Measurements from ENCODE around the gene PRKG2.

- no peak for TF ChIP-seq CTCF (IDR thresholded peaks at IDR 0.05; ENCODE audit: low read depth, low read length, missing input control)
- TF ChIP-seq JUND (IDR thresholded peaks at IDR 0.05) = no peak
- no peak for TF ChIP-seq TAF1 (conservative IDR thresholded peaks at IDR 0.05)
These were observed 9.7 kb downstream of the PRKG2 start for GRCh38 chr4:81205302-81205701.
